ENCODE results near the gene TMEM72.

The TMEM72 gene

DNA sequence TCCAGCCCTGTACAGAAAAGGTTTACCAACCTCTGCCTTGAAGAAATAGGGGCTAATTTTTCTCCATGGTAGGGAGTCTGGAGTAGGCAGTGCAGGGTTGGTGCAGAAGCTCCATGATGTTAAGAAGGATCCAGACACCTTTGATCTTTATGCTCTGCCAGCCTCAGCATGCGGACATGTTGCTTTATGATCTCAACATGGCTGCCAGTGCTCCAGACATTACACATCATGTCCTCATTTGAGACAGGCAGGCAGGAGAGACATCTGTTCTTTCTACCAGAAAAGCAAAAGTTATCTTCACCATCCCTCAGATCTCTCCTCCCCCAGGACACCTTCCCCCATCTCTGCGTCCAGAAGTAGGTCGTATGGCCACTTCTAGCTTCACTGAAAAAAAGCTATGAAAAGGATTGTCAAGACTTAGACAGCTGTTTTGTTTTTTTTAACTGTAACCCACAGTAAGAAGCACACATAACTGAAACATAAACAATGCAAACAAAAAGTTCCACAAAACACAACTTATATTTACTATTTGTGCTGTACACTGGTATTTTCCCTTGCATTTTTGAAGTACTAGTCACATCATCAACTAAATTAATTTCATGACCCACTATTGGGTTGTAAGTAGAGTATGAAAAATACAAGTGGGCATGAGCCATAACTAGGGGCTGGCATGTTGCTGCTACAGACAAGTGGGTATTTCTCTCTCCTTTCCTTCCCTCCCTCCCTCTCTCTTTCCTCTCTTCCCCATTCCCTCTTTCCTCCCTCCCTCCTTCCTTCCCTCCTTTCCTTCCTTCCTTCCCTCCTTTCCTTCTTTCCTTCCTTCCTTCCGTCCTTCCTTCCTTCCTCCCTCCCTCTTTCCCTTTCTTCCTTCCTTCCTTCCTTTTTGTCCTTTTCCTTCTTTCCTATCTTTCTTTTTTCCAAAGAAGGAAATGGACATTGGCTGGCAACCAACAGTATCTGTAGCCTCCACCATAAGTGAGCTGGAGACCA is 45.9 kb downstream of the TMEM72 start:
- no peak for DNase-seq

DNA sequence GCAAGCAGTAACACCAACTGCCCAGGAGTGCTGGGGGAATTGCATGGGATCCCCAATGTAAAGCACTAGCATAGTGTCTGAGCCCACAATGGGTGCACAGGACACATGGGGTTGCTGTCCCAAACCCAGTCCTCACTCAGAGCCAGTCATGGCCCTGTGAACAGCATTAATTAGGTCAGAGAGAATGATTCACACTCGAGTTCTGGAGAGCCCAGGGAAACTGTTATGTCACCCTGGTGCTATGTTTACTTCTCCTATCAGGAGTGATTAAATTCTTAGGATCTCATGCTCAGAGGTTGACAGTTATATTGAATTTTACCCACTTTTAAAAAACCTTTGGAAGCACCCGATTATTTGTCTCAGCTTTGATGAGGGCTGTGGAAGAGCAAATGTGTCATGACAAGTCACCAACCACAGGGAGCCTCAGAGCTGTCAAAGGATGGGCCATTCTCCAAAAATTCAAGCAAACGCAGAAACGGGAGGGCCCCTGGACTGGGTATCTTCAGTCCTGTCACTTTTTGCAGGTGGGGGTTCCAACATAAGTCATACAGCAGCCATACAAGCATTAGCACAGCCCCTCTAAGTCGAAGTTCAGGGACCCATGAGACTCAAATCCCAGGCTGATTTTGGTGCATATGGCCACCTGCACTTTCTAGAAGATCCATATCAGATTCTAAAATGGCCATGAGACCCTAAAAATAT is 47.2 kb downstream of the TMEM72 start:
- no peak for DNase-seq

DNA sequence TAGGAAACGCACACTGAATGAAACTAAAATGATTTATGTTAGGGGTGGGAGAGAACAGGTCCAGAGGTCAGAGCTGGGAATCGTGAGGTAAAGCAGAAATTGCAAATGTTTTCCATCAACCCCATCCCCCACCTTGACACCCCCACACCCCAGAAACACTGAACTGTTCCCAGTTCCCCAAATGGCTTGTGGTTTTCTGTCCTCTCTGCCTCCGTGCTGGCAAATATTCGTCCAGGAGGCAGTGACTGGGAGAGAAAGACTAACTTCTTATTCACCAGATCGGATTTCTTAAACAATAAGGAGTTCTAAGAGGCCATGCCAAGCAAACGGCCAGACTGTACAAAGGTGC is 47.7 kb downstream of the TMEM72 start:
- DNase-seq = no peak

DNA sequence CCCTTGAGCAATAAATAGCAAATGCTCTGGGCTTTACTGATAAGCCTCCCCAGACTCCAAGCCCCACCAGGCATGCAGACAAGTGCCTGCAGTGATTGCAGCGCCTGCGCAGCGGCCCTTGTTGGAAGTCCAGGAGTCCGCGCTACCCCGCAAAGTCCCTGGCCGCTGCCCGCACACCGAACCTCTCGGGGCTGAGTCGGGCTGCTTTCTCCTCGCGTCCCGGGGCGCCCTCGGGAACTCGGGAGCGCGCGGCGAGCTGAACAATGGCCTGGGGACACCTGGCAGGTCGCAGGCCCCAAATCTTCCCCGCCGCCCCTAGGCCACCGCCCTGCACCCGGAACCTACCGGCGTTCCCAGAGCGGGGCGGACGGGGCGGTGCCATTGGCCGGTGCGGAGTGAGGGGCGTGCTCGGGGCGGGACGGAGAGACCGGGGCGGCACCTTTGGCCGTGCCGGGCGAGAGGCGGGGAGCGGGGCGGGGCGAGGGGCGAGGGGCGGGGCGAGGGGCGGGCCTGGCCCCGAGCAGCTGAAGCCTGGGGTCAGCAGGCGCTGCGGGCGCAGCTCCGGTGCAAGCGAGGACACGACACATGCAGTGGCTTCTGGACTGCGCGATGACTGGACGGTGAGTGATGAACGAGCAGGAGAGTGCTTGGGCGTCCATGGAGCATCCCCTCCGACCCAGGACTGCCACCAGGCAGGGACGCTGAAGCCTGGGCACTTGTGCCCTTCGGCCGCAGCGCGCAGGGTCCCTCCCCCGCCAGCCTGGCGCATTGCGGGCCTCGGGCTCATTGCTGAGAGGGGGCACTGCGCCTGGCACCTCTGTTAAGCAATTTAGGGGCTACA is 48.3 kb downstream of the TMEM72 start, which contains the start of gene RASSF4:
Gene RASSF4 (plus strand): TSS at position 556 of the 841 bp plus-strand sequence. CDS start 10,401 bp downstream, outside the sequence.
- no peak for DNase-seq

DNA sequence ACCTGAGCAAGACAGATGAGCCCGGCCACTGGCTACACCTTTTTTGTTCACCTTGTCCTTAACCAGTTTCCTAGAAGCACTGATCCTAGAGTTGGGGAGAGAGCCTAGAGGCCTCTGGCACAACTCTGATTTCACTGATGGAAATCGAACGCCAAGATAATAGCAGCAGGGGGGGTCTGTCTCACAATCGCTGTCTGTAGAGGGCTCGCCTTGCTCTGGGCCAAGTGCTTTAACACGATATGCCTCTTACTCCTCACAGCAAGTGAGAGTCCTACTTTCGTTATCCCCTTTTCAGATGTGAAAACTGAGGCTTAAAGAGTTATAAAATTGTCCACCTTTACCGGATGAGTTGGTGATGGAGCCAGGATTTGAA is 48.9 kb downstream of the TMEM72 start:
- no peak for DNase-seq

DNA sequence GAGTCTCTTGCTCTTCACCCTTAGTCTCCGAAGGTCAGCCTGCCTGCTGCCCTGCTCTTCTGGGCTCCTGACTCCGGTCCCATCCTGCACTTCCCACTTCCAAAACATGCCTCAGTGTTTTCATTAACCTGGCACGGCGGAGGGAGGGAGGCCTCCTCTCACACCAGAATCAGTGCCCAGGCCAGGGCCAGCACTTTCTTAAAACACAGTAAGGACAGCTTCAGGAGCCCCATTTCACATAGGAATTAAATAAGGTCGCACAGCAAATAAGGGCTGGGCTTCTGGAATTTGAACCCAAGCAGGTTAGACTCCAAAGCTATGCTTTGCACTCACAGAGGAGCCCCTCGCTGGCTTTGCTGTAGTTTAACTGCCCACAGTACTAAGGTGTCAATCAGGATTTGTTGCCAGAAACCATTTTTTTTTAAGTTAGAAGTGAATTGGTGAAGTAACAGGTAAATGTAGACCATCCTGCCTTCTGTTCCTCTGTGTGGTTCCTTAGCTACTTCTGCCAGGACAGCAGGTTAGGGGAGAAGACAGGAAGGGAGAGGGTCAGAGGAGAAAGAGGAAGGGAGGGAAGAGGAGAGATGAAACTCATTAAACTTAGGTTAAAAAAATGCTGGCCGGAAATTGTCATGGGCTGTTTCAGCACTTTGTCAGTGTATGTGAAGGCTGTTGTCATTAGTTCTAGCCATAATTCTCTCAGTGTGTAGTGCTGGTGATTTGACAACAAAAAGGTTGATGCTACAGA is 49.5 kb downstream of the TMEM72 start:
- no peak for DNase-seq

DNA sequence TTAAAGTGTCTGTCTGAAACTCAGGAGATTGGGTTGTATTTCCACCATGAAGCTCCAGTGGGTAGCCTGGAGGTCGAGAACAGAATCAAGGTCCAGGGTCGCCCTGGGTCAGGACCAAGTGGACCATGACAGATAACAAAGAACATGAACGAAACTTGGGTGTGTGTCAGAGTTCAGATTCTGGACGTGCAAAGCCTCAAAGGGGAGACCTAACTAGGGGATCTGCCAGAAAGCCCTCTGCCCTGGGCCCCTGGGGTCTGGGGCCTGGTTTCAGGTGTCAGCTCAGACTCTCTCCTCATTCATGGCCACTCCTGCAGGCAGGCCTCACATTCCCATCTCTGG is 50.1 kb downstream of the TMEM72 start:
- no peak for DNase-seq

DNA sequence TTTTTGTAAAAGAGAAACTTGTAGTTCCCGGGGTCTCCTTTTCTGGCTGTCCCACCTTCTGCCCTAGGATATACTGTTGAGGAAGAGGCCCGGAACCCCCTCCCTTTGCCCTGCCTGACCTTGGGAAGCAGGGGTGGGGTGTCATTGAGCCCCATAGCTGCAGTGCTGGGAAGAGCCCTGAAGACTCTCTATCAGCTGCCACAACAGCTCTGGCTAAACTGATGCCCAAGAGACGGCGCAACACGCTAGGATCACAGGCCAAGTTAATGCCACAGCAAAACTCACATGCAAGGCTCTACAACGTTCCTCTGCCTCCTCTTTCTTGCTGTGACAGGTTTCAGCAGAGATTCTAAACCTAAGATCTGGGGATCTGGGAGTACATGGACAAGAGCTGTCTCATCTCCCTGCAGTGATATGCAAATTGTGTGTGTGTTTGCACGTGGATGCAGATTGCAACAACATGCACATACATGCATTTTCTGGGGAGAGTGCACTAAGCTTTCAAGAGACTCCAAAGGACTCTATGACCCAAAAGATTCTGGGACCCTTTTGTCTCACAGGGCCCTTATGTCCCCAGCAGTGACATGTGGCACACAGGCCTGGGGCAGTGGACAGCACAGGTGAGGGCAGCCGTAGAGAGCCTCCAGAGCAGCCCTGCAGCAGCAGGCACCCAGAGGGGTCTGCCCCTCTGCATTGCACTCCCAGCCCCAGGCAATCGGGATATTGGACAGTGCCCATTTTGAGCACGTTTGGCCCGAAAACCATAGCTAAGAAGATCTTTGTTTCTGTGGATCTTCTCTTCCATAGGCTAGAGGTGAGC is 51.0 kb downstream of the TMEM72 start:
- DNase-seq = no peak

DNA sequence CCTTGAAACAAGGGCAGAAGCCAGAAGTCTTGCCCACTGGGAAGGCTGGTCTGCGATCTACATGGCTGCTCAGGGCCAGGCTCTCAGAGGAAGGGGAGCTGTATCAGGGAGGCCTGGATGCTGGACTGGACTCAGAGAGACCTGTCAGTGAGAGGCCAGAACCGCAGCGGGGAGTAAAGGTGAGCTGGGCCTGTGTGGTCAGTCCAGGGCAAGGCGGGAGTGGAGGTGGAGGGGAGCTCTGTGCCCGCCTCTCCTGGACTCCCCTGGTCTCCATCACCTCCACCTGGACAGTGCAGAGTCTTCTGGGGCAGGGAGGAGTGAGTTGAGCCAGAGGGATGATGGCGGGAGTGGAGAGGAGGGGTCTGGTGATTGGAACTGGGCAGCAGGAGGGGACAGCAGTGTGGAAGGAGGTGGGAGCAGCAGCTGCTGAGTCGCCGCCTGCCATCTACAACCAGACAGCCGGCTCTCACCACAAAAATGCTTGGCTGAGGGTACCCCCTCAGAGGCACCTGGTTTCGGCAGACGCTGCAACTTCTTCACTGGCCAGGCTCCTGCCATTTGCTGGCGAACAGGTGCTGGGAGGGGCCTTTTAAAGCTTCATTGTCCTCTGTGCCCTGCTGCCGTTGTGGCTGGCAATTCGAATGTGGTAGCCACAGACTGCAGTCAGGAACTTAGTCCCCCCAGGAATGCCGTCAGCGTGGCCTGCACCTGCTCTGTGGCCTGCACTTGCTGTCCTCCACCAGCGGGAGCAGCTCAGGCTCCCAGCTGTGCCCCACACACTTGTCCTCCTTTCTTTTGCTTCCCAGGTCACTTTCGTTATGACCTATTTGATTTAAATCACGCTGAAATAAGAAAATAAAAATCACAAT is 52.0 kb downstream of the TMEM72 start:
- DNase-seq = no peak

DNA sequence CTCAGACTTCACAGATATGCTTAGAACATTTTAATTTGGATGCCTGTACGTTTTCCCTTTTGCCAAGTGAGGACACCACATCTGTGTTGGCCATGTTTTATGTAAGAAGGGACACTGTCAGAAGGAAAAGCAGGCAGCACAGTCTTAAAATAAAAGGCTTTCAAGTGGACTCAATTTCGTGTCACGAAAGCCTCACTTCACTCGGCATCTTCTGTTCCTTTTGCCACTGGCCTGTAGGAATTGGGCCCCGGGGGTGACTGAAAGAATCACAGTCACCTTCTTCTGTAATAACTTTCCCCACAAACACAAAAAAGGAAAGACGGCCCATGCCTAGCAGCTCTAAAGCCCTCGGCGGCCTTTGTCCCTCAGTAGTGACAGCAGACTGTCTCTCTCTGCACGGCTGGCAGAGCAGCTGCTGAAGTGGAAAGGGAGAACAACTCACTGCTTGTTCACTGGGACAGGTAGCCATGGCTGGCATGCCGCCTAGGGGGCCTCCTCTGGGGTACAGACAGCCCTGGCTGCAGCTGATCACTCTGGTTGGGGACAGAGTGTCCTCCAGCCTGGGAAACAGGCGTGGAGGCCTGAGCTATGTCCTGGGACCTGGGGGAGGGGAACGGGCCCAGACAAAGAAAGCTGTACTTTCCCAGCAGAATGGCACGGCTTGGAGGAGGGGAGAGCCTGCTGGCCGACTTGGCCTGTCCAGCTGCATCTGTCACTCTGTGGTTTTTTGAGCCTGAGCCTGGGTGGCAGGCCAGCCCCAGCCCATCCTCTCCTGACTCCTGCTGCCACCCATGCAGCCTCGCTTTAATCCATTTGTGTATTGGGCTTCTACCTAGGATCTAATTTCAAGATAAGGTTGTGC is 52.9 kb downstream of the TMEM72 start:
- no peak for DNase-seq

DNA sequence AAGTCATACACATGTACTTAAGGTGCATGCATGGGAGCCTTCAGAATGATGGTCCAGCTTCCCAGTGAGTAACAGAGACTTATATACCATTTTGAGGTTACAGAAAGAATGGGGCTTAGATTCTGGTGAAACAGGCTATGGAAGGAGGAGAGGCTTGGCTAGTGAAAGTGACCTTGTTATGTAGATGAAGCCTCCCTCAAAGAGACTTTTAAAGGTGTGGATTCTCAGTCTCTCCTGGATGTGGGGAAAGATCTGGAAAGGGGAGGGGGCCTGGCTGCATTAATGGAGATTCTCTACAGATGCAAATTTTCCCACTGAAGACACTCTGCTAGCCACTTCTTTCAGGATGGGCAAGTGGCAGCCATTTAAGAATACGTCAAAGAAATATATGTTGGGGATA is 54.0 kb downstream of the TMEM72 start:
- no peak for DNase-seq

DNA sequence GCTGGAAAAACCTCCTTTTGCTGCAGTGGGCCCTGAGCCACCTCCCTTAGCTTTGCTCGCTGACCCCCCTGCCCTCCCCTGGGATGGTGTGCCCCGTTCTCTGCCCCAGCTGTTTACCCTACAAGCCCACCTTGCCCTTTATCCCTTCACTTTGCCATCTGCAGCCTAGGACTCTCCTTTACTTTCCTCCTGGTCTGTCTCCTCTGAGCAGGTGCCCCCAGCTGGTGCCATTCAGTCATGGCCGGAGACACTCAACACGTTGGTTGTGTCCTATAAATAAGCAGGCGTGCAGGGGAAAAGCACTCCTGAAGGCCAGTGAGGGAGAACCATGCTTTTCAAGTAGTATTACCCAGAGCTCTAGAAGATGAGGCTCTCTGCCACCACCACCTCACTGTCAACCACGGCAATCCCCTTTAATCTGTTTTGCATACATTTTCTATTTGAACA is 54.5 kb downstream of the TMEM72 start:
- no peak for DNase-seq

DNA sequence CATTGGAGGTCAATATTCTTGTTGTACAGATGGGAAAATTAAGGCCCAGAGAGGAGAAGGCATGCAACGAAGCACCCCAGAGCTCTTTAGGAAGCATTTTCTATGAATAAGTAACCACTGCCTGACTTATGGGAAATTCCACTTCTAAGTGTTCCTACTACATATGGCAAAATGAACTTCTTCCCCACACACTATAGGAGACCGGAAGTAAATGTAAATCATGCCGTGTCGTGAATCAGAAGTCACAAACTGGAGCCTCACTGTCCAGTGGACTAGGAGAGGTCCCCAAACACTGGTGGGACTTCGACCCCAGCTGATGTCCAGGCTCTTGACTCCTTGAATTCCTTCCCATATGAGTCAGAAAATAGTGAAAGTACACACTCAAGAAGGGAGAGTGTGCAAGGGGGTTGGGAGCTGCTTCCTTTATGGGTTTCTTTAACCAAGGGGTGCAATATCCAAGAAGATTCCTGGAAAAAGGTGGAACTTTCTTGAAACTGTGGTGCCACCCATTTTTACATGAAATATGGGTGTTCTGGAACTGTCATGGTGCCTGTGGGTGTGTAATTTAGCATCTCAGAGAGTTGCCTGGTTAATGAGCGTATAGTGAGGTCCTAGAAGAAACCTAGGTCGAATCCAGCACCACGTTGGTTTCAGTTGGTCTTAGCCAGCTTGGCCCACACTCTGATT is 55.1 kb downstream of the TMEM72 start:
- no peak for DNase-seq

DNA sequence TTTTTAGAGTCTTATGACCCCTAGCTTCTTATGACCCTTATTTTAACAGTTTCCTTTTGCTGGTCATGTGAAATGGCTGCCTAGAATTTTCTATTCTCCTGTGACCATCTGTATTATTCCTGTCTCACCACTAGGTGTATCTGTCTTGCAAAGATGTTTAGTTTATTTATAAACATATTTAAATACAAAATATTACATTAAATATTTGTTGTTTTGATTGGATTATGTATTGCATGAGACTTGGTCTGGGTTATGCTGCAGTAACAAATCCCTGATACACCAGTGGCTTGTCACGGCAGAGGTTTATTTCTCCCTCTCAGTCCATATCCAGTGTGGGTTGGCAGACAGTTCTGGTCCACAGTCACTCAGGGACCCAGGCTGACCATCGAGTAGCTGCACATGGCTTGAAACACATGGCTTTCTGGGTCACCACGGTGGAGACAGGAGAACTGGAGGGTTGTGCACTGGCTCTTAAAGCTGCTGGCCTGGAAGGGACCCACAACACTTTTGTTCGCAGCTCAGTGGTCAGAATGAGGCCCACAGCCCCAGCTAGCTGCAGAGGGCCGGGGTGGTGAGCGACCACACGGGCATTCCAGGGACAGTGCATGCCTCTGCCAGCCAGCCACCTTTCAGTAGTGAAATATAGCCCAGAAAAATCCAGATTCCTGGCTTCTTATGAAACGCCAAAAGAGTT is 55.8 kb downstream of the TMEM72 start:
- DNase-seq = no peak

DNA sequence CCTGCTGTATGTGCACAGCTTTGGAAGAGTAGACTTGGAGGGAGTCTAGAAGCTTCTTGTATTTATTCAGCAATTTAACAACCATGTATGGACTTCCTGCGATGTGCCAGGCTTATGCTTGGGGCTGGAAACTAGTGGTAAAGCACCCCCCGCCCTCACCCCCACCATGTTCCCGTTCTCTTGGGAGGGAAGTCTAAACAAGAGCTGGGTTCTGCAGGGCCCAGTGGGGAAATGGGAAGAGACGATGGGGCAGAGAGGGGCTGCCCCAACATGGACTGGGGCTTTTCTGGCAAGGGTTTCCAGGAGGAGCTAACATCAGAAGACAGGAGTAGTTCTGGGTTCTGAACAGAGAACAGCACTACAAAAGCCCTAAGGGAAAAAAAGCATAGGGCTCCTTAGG is 56.5 kb downstream of the TMEM72 start:
- DNase-seq = no peak

DNA sequence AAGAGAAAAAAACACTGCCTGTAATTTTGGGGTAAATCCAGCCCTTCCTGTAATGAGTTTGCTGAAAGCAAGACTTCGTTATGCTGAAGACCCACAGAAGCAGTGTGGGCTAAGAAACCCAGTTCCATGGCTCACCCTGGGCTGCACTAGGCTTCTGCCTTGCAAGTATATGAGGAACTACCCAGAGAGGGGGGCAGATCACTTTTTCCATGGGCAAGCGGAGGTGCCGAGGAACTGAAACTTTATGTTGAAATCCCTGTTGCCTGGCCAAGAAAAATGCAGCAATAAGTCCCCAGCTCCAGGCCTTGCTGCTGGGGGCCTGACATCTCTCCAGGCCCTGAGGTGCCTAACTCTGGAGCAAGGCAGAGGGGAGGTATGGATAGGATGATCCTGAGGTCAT is 57.0 kb downstream of the TMEM72 start:
- no peak for DNase-seq

DNA sequence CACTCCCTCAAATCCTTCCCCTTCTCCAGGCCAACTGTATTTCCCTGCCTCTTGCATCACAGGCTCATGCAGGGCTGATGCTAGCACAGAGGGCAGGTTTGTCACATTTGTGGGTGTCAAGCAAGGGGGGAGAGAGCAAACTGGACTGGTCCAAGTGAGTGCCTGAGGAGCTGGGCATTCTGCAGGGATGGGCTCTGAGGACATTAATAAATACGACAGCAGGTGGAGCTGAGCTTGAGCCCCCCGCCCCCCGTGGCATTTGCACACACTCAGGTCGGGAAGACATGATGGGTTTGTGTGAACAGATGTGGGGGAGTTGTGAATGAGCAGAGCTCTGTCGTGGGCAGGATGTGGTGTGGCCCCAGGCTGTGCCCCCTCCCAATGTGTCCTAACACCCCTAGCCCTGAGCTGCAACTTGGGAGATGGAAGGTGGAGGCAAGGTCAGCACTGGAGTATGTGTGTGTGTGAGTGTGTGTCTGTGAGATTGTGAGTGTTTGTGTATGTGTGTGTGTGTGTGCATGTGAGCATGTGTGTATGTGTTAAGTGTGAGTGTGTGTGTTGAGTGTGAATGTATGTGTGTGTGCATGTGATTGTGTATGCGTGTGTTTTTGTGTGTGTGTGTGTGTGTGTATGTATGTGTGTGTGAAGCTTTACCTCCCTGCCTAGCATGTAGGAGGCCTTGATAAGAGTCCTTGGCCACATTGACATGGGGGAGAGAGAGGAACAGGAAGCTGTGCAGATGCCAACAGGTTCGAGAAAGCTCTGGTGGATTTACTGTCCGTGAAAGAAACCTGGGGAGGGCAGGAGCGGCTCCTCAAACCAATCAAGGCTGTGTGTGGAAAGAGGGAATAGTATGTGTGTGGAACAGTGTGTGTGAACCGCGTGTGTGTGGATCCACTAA is 57.6 kb downstream of the TMEM72 start:
- DNase-seq = no peak
